Measurements from ENCODE around the gene XYLT1.

DNA sequence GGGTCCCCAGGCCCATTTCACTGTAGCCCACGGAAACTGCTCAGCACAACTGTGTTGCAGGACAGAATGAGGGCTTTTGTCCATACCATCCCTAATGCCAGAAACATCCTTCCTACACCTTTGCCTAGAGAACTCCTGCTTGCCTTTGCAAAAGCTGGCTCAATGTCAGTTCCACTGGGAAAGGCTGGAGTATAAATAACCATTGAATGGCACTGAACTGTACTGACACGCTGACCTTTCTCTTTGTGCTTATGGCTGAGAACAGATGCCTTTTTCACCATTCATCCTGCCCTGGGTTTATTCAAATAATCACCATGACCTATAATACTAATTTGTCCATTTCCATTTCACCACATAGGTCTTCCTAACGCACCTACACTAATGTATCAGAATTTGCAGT, 300.3 kb downstream of the XYLT1 start:
- TF ChIP-seq CTCF (IDR thresholded peaks at IDR 0.05) (no peak), TEAD4 (IDR thresholded peaks at IDR 0.05; ENCODE audit: borderline replicate concordance, insufficient read depth) (no peak), REST (IDR thresholded peaks at IDR 0.05; ENCODE audit: low read depth, low read length) (no peak), EP300 (IDR thresholded peaks at IDR 0.05; ENCODE audit: borderline replicate concordance in 1 of 2, low read depth in 1 of 2, low read length in 1 of 2) (no peak), RFX5 (IDR thresholded peaks at IDR 0.05; ENCODE audit: low read length) (no peak), POLR2AphosphoS5 (IDR thresholded peaks at IDR 0.05; ENCODE audit: low read depth, low read length) (no peak), EZH2phosphoT487 (IDR thresholded peaks at IDR 0.05; ENCODE audit: borderline replicate concordance, low read depth) (no peak)

Measured in SK-N-SH (cell line).